ENCODE data around the gene DOK4.

The DOK4 gene

GRCh38 chr16:57518922-57519321 lies 32.6 kb upstream of the DOK4 start:
- DNase-seq, result no peak

GRCh38 chr16:57518520-57518919 lies 32.2 kb upstream of the DOK4 start:
- no peak for DNase-seq

GRCh38 chr16:57517397-57518367 lies 31.4 kb upstream of the DOK4 start:
- DNase-seq, result no peak

DNA sequence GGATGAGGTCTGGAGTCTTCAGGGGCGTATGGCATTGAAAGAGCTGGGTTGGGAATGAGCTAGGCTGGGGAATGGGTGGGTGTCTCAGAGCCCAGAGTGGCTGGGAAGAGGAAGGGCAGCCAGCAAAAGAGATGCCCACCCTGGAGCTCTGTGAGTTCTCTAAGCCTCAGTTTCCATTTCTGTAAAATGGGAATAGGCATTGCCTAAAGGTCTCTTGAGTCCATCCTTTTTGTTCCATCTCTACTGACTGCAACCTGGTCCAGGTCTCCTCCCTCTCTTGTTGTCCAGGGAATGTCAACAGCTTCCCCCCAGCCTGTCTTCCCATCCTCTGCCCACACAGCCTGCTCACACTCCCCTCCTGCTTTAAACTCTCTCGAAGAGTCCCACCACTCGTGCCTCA lies 30.5 kb upstream of the DOK4 start:
- DNase-seq, result no peak

- no peak for DNase-seq
Observed at GRCh38 chr16:57516176-57516725, 30.0 kb upstream of the DOK4 start.

DNA sequence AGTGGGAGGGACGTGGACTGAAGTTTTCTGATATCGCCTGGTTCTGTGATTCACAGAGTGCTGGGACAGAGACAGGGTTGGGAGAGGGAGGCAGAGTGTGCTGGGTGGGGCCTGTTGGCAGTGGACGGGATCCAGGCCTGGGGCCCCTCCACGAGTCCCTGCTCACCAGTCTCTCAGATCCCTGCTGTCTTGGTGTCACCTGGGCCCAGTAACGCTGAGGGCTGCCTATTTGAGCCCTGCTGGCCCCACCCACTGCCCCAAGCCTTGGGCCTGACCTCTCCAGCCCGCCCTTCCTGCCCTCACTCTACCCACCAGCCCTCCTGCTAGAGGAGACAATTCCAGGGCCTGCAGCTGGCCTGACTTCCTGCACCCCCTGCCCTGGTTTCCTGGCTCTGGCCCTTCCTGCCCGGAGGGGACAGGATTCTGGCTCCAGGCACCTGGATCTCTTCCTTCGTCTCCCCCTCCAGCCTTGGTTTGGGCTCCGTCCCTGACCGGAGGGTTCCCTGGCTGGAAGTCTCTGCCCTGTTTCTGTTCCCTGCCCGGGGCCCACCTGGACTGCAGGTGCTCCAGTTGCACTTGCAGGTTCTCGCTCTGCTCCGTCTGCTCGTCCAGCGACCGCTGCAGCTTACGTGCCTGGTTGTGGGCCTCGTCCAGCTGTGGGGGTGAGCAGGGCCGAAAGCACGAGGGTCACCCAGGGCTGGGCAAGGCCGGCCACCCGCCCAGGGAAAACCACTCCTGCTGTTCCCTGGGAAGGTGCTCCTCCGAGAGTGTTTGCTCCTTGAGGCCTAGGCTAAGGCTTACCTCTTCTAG lies 28.7 kb upstream of the DOK4 start:
- DNase-seq, result no peak

GRCh38 chr16:57514371-57514770 lies 28.1 kb upstream of the DOK4 start:
- DNase-seq, result no peak

GRCh38 chr16:57513371-57514102 lies 27.2 kb upstream of the DOK4 start:
- DNase-seq, result no peak

DNA sequence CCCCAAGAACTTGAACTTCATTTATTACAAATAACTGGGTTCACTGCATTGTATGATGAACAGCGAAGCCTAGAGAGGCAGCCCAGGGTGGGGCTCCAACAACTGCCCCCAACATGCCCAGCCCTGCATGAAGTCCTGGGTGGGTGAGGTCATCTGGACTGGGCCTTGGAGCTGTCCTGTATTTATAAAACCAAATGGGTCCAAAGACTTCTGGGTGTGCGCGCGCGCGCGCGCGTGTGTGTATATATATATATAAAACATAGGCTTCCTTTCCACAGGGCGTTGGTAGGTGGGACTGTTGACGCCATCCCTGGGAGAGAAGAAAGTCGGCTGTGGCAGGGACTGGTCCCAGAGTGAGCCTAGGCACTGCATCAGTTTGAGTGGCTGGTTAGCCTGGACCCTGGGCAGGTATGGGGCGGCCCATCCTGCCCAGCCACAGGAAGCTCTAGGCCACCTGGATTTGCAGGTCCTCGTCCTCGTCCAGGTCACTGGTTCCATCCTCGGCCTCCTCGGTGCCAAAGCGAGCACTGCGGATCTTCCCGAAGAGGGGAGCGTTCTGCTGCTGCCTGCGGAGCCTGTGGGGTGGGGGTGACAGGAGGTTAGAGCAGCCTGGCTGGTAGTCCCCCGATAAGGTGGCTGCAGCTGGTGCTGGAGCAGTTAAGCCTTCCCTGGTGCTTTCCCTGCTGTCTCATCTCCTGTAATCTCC lies 26.2 kb upstream of the DOK4 start:
- no peak for DNase-seq

GRCh38 chr16:57510016-57510871 lies 24.0 kb upstream of the DOK4 start:
- no peak for DNase-seq

DNA sequence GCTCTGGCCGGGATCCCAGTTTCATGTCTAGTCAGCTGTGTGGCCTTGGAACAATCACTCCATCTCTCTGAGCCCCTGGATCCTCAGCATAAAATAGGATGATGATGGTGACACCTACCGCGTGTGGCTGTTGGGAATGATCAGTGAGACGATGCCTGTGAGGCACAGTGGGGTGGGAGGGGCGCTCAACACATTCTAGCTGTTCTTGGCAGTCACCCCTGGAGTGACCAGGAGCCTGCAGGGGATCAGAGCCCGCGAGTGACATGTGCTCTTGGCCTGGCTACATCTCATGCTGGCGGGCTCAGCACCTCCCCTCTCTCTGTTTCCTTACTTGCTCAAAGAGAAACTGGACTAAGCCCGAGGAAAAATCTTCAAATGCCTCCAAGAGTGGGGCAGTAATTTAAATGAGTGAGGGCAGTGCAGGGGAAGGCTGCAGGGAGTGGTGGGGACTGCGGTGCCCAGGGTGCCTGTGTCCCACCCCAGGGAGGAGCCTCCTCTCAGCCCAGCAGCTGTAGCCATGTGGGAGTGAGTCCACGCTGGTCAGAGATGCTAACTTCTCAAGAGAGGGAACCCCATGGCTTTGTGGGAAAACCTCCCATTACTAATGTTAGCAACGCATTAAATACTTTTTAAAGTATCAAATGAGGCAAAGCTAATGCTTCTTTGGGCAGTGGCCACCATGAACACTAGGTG lies 23.1 kb upstream of the DOK4 start:
- no peak for DNase-seq

DNA sequence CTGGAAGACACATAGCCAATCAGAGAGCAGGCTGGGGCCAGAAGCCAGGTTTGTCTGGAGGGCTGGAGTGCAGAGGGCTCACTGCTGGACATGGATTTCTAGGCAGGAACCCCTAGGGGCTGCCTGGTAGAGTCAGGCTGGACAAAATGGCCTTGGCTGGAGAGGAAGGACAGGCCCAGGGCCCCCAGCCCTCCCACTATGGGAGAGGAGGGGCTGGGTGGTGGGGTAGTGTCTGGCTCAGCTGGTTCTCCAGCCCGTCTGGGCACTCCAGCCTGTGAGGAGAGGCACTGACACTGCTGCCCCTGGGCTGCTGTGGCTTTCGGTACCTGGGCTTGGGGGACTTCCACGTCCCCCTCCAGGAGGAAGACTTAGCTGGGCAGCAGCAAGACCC lies 21.7 kb upstream of the DOK4 start:
- DNase-seq, result no peak

- DNase-seq, result no peak
Observed at GRCh38 chr16:57507136-57508034, 21.1 kb upstream of the DOK4 start.

- no peak for DNase-seq
Observed at GRCh38 chr16:57505169-57505568, 18.9 kb upstream of the DOK4 start.

GRCh38 chr16:57504491-57504890 lies 18.2 kb upstream of the DOK4 start:
- no peak for DNase-seq

DNA sequence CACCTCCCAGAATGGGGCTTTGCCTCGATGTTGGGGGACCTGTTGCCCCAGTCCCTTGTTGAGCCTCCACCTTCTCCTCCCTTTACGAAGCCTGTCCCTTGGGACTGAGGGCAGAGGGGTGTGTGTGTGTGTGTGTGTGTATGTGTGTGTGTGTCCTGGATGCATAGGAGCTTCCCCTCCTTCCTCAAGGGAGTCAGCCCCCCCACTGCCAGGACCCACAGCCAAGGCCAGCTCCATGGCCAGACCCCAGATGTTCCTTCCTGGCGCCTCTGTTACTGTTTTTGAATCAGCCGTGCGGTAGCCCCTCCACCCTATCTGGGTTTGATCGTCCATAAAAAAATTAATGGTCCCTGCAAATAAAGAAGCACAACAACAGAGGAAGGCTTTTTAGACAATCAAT lies 17.7 kb upstream of the DOK4 start:
- no peak for DNase-seq

DNA sequence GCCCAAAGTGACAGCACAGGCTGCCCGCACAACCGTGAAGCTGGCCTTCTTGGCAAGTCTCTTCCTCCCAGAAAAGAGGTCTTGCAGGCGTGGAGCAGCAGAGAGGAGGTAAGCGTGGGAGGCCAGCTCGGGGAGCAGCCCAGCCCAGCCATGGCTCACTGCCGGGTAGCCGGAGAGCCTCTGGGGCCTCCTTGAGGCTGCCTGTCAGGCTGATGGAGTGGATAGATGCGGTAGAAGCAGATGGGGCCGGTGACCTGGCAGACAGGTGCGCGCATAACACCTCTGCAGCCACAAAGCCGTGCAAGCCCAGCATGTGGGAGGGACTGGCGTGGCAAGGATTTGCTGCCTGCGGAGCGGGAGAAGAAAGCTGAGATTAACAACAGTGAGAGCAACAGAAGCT lies 17.1 kb upstream of the DOK4 start:
- DNase-seq, result no peak

GRCh38 chr16:57502048-57502775 lies 15.9 kb upstream of the DOK4 start:
- no peak for DNase-seq

DNA sequence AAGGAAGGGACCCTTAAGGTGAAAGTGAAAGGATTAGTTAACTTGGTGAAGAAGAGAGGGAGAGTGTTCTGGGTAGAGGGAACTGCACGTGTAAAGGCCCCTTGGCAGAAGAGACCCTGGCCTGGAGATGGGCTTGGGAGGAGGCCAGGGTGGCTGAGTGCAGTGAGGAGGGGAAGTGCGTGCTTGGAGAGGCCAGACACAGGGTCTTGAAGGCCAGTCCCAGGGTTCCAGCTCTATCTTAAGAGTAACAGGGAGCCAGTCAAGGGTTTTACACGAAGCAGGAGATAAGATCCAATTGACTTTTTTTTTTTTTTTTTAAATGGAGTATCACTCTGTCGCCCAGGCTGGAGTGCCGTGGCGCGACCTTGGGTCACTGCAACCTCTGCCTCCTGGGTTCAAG lies 15.2 kb upstream of the DOK4 start:
- DNase-seq, result no peak
